GM12865 (cell line): ENCODE results near the gene CRB1.

Experiments used
- DNase-seq: peaks from one replicate; pipeline ENCODE4 v3.0.0; 2010; ENCODE audit warnings: low read depth
- H3K4me3 ChIP-seq: 2 replicates; pipeline ENCODE4 v1.5.1; 2011; ENCODE audit warnings: mild to moderate bottlenecking, low read depth, low read length, control low read depth
- TF ChIP-seq, protein P1 (sequence below): IDR thresholded peaks from 2 replicates; pipeline ENCODE4 v1.5.1; 2011; ENCODE audit warnings: low read length, control low read depth, low read depth, inconsistent platforms; ENCODE audit not compliant: insufficient read depth; ENCODE audit errors: missing control alignments

The CRB1 gene

DNA sequence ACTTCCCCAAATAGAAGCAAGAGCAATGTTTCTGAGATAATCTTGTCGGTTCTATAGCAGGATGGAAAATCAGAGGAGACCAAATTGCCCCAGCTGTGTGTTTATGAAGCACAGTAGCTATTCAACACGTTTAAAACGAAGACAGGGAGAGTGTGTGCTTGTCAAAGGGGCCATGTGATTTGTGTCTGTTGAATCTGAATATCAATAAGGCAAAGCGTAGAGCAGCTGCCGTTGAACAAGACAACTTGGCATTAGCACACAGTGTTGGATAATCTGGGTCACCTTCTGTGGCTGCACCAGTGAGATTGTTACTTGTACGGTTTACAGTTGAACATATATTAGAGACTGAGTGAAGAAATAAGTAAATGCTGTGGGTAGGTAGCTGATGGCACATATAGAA, 1.0 kb downstream of the CRB1 start:
- no peak overlapping the region for H3K4me3 ChIP-seq
- TF ChIP-seq, protein P1, sequence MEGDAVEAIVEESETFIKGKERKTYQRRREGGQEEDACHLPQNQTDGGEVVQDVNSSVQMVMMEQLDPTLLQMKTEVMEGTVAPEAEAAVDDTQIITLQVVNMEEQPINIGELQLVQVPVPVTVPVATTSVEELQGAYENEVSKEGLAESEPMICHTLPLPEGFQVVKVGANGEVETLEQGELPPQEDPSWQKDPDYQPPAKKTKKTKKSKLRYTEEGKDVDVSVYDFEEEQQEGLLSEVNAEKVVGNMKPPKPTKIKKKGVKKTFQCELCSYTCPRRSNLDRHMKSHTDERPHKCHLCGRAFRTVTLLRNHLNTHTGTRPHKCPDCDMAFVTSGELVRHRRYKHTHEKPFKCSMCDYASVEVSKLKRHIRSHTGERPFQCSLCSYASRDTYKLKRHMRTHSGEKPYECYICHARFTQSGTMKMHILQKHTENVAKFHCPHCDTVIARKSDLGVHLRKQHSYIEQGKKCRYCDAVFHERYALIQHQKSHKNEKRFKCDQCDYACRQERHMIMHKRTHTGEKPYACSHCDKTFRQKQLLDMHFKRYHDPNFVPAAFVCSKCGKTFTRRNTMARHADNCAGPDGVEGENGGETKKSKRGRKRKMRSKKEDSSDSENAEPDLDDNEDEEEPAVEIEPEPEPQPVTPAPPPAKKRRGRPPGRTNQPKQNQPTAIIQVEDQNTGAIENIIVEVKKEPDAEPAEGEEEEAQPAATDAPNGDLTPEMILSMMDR: no peak
- no peak for DNase-seq

DNA sequence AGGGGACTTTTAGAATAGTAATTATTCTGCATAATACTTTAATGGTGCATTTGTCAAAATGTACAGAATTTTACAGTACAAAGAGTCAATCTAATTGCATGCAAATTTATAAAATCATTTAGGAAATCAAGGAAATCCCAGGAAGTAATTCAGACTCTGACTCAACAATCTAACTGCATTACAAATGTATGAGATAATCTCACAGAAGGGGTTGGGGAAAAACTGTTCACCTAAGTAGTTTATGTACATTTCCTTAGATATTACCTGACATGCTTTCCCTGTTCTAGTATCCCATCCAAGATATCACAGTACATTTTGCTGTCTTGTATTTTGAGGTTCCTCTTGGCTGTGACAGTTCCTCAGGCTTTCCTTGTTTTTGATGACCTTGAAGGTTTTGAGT, 4.7 kb downstream of the CRB1 start:
- TF ChIP-seq, protein P1: no peak
- no peak for DNase-seq
- H3K4me3 ChIP-seq: no peak overlapping the region

DNA sequence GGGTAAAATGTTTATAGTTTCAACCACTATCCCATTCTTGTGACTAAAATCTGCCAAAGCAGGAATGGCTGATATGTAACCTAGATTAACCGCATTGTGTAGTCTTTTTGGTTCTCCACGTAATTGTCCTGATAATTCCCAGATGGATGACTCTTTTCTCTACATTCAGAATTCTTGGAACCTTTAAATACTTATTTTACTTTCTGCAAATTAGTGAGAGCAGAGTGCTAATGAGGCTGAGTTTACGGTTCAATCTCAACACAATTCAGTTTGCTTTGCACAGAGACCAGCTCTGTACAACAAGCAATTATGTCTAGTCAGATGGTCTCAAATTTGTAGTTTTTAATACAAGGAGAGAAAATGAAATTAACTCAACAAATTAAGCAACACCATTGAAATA, 9.1 kb downstream of the CRB1 start:
- DNase-seq: no peak
- TF ChIP-seq, protein P1: no peak
- H3K4me3 ChIP-seq: no peak overlapping the region

DNA sequence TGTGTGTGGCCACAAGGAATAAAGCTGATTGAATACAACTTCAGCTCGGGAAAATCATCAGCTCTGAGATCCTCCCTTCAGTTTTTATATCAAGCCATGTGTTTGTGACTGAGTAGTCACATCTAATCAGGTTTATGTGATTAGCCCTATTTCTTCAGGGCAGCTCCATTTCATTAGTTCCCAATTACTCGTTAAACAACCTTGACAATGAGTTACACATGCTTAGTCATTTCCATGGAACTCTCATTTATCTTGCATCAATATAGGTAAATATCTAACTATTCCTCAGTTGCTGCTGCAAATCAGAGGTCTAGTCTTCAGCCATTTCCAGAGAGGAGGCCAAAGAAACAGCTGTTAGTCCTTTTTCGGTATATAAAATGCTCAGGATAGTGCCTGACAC, 16.3 kb downstream of the CRB1 start:
- no peak overlapping the region for H3K4me3 ChIP-seq
- TF ChIP-seq, protein P1: no peak
- DNase-seq: no peak

DNA sequence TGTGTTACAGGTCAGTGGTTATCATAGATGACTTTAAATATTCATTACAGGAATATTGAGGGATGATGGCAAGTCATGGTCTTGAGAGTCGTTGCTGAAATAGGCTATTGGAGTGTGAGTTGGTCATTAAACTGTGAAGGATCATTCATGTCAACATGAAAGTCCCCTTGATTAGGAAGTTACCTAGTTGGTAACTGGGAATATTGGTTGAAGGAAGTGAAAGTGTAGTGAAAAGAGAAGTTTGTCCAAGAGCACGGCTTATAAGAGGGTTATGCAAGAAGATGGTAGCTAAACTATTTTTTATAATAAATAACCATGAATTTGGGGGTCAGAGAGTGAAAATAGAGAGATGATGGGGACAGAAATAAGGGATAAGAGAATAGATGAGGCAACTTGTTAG, 16.9 kb downstream of the CRB1 start:
- no peak for DNase-seq
- H3K4me3 ChIP-seq: no peak overlapping the region
- TF ChIP-seq, protein P1: no peak

DNA sequence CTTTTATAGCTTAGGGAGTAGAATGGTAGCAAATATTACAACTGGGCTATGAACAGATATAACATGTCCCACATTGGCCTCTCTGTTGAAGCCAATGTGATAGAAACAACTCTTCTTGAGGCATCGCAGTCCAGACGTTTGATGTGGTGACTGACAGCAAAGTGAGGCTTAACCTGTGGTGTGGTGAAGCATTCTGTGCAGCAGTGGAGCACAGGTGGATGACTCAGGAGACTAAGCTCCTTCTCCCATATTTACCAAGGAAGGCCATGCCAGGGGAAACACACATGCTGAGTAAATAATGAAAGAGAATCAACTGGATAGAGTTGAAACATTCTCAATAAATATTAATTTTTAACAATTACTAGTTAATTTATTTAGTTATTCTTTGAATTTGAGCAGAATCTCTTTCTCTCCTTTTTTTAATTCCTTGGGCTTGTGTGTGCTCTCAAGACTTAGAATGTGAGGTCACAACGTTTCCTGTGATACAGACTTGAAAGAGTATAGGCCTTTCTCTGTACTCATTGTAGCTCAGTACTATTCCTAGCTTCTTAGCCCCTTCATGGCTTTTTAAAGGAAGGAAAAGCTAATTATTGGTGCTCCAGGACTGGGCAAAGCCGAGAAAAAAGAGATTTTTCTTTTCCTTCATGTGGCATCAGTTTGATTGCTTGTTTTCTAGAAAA, 17.6 kb downstream of the CRB1 start:
- no peak overlapping the region for H3K4me3 ChIP-seq
- DNase-seq: no peak
- TF ChIP-seq, protein P1: no peak

DNA sequence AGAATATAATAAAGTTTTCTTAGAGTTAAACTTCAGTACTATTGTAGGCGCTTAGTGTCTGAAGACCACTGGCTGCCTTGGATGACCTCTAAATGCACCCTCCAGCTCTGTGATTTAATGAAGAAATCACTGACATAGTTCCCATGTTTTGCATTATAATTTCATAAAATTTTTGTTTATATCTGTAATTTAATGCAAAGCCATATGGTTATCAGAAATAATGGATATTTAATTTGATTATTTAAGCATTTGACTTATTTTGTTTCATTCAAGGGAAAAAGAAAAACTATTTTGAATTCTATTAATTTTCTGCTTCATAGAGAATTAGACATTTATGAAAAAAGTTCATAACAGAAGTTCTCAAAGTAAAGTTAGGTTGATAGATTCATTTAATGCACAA, 18.6 kb downstream of the CRB1 start:
- DNase-seq: no peak
- TF ChIP-seq, protein P1: no peak
- H3K4me3 ChIP-seq: no peak overlapping the region
